ENCODE data around the gene BICC1.

BICC1 gene

DNA sequence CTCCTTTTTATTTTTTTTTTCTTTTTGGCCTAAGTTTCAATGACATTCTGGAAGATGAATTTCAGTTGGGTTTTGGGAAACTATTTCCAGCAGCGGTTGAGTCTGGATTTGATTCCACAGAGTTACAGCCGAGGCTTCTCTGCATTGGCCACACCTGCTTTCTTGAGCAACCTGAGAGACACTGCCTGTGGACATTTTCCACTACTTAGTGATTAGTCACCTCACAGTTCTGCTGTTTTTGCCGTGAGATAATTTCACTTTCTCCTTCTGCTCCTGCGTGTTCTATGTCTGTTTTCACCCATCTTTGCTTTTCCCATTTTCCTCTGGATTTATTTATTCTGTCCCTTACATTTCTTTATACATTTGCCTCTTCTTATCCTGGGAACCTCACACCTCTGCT is 243.0 kb downstream of the BICC1 start:
- no peak for DNase-seq

- no peak for DNase-seq
These were observed 243.6 kb downstream of the BICC1 start for GRCh38 chr10:58756130-58756719.

GRCh38 chr10:58757352-58758065 is 244.8 kb downstream of the BICC1 start:
- DNase-seq, result no peak

- DNase-seq, result no peak
These were observed 245.6 kb downstream of the BICC1 start for GRCh38 chr10:58758321-58758720.

- no peak for DNase-seq
These were observed 251.5 kb downstream of the BICC1 start for GRCh38 chr10:58764087-58764747.

DNA sequence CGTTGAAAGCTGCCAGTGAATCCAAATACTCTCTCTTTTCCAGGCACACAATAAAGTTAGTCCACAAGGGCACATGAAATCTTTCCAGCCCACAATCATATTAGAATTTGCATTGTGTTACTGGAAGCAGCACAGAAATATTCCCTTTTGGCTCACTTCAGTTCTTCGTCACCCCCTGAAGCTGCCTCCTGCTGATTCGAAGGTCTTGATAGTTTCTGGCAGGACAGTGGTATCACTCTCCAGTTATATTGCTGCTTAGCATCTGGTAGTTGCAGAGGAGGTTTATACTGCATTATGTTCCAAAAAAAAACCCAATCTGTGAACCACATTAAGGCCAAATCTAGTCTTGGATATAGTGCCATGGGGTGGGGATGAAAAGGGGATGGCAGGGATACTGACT is 253.2 kb downstream of the BICC1 start:
- no peak for DNase-seq

DNA sequence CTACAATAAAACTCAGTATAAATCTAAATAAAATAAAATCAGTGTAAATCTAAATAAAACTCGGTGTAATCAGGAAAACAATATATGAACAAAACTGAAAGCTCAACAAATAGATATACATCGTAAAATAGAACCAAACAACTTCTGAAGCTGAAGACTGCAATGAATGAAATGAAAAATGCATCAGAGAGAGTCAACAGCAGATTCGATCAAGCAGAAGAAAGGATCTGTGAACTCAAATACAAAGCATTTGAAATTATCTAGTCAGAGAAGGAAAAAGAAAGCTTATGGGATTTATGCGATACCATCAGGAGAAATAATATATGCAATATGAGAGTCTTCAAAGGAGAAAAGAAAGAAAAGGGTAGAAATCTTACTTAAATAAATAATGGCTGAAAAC is 255.0 kb downstream of the BICC1 start:
- no peak for DNase-seq

DNA sequence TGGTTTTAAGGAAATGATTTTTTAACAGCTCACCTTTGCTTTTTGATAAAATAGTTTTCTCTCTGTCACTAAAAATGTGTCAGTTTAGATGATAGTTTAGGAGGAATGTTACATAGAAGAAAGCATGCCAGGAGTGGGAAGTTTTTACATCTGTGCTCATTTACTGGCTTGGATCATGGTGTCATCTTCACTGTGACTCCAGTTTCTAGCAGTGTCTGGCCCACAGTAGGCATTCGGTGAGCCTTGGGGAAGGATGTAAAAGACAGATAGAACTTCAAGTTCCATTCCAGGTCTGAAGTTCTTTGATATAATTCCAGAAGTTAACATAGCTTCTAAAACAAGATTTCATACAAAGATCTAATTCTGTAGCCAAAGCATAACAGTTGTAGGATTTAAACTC is 259.2 kb downstream of the BICC1 start:
- DNase-seq, result no peak

- no peak for DNase-seq
These were observed 260.1 kb downstream of the BICC1 start for GRCh38 chr10:58772758-58773157.

DNA sequence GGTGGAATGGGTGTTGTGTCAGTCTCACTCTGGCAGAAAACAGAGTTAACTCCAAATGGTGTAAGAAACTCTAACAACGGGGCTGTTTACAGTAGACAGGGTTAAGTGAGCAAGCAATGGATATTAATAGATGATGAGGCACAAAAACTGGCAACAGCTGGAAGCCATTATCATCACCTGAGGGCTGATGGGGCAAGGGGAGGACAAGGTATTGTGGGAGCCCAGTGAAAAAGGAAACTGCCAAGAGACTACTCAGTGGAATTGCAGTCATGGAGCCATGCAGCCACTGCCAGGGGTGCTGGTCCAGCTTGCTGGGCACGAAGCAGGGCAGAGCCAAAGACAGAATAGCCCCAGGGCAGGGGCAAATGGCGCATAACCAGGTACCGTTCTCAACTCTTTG is 260.7 kb downstream of the BICC1 start:
- no peak for DNase-seq

DNA sequence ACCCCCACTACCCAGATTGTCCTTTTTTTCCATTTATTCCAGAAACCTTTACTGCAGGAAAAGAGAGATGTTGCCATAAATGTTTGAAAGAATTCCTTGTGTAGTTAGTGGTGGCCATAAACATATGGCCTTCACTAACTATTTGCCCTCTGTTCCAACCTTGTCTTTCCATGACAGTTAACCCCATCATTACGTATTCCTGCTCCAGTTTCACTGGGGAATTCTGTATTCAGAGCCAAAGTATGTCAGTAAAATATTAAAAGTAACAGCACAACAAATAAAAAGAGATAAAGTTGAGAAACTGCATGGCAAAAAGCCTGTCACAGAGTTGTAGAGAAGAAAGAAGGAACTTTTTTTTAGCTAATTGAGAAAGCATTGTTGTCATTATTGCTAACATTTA is 261.3 kb downstream of the BICC1 start:
- no peak for DNase-seq

DNA sequence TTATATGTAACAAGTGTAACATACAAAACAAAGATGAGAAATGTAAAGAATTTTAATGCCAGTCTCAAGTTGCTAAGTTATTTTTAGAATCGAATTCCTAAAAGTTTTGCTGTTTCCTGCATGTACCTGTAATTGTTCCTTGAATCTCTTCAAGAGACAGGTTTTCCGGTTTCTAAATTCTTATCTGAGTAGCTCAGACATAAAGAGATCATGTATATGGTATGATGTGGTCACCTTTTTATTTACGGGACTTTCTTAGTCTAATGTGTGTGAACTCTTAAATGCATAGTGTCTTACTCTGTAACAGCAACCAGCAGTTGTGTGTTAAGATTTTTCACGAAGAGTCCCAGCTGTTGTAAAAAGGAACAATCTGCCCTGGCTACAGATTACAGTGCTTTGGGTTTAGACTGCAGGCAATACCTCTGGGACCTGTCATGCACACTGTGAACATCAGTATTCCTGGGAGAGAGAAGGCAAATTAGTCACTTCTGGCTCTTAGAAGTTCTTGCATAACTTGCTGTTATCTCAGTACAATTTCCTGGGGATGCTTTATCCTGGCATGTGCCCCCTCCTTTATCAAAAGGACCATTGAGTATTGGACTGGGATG is 263.4 kb downstream of the BICC1 start:
- DNase-seq, result no peak

DNA sequence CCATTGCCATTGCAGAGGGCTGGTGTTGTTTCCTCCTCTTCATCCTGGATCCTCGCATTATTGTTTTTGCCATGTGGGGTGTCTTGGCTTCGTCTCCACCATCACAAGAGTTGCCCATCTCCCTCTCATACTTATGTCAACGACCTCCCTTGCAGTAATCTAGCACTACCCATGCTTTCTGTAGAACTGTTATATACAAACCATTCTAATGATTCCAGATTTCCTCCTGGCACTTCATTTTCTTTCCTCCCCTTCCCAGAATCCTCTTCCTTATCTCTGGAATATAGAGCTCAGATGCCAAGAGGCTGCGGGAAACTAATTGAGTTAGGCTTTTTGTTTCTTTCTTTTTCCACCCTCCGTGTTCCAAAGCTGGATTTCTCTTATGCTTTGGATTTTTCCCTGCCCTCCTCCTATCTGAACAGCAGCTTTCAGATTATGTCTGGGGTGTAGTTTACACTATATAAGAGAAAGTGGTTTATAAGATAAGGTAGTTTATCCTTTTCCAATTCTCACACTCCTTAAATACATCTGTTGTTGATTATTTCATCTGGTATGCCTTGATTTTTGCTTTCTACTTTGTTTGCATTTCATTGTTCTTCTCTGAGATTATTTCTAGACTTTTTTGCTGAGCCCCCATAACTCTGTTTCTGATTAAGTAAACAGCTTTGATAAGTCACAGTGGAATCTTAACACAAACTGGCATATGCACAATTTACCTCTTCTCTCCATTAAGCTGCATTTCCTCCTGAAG is 264.1 kb downstream of the BICC1 start:
- no peak for DNase-seq

- DNase-seq, result no peak
These were observed 266.3 kb downstream of the BICC1 start for GRCh38 chr10:58778966-58779365.

DNA sequence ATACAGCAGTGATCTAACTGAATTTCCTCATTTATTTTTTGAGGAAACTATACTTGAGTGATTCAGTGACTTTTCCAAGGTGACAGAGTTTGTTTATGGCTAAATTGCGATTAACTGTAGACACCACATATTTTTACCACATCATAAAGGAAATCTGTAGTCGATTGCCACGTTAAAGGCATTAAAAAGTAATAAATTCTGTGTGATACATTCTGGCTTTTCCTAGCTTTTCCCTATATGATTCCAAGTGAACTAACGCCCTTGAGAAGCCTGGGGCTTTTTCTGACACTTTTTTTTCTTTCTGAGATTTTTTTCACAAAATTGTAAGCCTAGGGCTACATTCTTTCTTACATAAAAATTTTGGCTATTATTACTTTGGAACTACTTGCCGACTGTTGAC is 266.9 kb downstream of the BICC1 start:
- DNase-seq, result no peak

DNA sequence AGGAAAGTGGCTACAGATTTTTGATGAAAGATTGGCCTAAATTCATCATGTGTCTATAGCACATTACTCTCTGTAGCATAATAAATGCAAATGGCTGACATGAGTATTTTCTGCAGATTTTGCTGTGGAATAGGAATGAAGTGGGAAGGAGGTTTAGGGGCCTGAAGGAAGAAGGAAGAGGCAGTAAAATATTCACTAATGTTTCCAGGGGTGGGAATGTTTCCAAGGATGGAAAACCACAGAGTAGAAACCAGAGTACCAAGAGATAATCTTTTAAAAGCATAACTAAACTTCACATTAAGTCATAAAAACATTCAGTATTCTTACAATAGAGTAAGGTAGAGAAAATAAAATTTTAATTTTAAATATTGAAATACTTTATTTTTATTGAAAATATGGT is 267.8 kb downstream of the BICC1 start:
- no peak for DNase-seq

- DNase-seq, result no peak
These were observed 269.3 kb downstream of the BICC1 start for GRCh38 chr10:58781873-58782488.

DNA sequence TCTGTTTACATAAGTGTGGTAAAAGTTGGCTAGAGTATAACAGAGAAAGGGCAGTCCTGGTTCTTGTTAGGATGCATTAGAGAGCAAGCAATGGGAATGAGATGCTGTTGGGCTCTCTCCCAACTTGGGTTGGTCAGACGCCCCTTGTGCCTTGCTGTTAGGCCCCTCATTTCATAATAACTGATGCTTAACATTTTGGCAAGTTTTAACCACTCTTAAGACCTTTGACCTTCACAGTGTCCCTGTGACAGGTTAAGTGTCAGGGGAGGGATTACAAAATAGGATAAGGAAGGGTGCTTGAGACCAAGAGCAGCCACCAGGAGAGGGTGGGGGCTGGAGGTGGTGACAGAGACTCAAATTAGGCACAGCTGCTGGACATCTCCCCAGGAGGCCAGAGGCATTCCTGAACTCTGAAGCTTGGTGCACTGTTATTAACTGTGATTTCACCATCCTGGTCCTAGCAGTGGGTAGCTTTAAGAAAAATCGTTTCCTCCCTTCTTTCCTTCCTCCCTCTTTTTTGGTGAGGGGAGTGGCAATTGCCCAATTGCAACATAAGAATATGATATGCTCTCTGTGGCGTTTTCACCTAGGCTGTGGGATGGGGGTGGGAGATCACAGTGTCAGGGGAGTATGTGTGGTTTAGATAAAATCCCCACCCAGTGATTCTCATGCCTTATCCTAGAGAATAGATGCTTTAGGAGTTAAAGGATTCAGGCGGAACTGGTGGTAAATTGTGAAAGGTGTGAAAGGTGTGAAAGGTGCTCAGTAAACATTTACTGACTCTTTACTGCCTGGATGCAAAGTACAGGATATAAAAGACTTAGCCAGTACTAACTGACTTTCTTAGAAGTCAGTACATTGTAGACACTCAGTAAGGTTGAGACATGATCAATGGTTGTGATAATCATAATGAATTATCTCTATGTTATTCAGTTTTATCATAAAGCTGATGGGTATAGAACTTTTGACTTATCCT is 270.5 kb downstream of the BICC1 start:
- DNase-seq, result no peak

GRCh38 chr10:58784361-58784760 is 271.7 kb downstream of the BICC1 start:
- DNase-seq, result no peak

DNA sequence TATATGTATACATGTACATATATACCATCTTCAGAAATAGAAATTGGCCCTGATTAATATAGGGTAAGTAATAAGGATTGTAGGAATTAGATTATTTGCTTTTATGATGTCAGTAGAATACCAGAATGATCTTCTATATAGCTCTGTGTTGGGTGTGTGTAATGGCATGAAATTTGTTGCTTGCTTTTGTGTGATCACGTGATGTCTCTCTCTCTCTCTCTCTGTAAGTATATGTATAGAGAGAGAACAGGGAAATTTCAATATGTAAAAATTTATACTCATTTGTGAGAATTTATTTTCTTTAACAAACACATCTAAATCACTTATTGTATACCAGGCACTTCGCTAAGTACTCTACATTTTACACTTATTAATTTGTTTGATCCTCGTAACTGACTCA is 272.7 kb downstream of the BICC1 start:
- no peak for DNase-seq

DNA sequence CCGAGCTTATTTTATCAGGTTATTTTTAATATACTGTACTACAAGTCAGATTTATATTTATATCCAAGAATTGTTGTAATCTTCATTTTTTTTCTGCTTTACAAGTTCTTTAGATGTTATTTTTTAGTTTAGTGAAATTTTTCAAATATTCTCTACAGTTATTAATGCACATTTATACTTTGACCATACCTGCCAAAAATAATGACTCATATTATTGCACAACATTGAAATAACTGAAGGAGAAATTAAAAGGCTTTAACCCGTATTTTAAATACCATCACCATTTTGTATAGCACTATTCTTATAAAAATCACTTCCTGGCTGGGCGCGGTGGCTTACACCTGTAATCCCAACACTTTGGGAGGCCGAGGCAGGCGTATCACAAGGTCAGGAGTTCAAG is 278.5 kb downstream of the BICC1 start:
- DNase-seq, result no peak

DNA sequence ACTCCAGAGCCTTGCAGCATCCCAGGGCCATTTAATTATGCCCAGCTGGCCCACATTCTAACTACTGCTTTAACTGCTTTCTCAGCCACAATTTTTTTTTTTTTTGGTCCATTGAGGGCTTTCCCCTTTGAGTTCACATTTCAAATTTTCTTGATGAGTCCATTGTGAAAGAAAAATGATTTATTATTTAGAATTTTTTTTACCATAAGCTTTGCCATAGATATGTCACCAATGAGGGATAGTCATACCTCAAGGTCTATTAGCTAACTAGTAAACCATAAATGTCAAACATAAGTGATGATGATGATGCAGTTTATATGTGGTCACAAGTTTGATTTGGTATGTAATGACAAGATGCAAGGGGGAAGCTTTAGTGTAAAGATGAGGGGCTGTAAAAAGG is 282.9 kb downstream of the BICC1 start:
- DNase-seq, result no peak

Measured in CD4-positive, alpha-beta T cell treated with Interleukin-15 for 1 hour (primary cell).